D721Med (cell line): ENCODE data around the gene MAN1A1.

Source experiments
- DNase-seq: peaks from one replicate; pipeline ENCODE4 v3.0.0; 2011; ENCODE audit warnings: low spot score; ENCODE audit not compliant: insufficient read length
- FAIRE-seq: peaks from 2 replicates; lab custom pipeline; 2011; peaks lifted over from hg19 to GRCh38; lab: Jason Lieb, UNC
- TF ChIP-seq, protein P1 (sequence below): IDR thresholded peaks from 2 replicates; pipeline ENCODE4 v1.5.1; 2012; ENCODE audit warnings: mild to moderate bottlenecking, control low read depth; ENCODE audit not compliant: insufficient read depth; ENCODE audit errors: missing control alignments

The MAN1A1 gene

DNA sequence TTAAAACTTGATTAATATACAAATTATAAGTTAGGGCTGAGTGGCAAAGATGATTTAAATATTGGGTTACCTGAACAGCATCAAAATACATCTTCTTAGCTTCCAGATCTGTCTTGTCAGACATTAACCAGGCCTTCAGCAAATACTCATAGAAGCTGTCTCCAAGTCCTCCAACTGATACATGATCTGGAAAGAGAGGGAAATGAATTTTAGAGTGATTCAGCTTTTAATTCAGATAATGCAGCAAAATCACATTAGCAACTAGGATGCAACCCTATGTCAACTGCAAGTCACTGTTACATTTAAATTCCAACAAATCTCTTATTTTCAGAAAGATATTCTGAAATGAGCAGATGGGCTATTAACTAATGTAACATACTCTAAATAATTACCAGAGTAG lies 155.9 kb downstream of the MAN1A1 start:
- DNase-seq: no peak
- FAIRE-seq: no peak
- TF ChIP-seq, protein P1, sequence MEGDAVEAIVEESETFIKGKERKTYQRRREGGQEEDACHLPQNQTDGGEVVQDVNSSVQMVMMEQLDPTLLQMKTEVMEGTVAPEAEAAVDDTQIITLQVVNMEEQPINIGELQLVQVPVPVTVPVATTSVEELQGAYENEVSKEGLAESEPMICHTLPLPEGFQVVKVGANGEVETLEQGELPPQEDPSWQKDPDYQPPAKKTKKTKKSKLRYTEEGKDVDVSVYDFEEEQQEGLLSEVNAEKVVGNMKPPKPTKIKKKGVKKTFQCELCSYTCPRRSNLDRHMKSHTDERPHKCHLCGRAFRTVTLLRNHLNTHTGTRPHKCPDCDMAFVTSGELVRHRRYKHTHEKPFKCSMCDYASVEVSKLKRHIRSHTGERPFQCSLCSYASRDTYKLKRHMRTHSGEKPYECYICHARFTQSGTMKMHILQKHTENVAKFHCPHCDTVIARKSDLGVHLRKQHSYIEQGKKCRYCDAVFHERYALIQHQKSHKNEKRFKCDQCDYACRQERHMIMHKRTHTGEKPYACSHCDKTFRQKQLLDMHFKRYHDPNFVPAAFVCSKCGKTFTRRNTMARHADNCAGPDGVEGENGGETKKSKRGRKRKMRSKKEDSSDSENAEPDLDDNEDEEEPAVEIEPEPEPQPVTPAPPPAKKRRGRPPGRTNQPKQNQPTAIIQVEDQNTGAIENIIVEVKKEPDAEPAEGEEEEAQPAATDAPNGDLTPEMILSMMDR: no peak

DNA sequence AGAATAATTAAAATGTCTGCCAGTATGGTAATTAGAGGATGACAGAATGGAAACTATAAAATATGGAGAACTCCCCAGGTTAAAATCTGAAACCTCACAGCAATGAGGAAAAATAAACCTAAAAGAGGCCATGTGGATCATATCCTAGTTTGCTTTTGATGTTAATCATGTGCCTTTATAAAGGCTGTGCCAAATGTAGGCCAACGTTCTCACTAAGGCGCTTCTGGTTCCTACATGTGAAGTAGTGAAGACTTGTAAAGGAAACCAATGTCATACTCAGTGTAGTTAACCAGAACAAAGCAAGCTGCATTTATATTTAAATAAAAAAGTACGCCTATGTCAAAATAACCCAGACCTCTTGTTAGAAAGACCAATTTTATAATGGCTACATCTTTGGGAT lies 157.4 kb downstream of the MAN1A1 start:
- DNase-seq (no peak), FAIRE-seq (no peak)
- TF ChIP-seq, protein P1: no peak

DNA sequence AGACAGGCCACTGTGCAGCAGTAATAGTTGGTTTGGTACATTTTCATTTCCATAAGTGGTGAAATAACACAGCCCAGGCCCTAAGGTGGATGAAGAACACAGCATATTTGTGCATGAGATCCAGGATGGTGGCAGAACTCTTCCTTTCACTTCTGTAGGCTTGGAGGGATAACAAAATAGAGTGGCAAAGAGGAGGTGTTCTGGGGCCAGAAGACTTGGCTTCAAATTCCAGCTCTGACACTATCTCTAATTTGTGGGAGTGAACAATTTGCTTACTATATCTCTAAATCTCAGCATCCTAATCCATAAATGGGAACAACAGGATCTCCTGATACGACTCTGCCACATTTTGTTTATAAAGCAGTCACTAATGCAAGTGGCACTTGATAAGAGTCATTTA lies 159.4 kb downstream of the MAN1A1 start:
- TF ChIP-seq, protein P1: no peak
- FAIRE-seq (no peak), DNase-seq (no peak)

DNA sequence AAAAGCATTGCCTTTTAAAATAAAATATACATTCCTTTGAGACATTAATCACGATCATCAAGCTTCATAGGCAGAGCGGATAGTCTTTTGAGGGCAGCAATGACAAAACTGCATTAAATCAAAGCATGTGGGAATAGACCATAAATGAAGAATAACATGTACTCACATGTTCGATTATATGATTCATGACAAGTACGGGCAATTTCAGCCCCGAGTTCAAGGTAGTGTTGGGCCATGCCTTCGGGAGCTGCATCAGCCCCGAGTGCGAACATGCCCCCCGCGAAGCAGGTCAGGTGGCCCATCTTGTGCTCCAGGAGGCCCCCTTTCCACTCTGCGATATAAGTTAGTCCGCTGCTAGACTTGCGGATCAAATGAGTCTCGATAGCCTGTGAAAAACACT lies 160.1 kb downstream of the MAN1A1 start:
- TF ChIP-seq, protein P1: no peak
- no peak for FAIRE-seq

DNA sequence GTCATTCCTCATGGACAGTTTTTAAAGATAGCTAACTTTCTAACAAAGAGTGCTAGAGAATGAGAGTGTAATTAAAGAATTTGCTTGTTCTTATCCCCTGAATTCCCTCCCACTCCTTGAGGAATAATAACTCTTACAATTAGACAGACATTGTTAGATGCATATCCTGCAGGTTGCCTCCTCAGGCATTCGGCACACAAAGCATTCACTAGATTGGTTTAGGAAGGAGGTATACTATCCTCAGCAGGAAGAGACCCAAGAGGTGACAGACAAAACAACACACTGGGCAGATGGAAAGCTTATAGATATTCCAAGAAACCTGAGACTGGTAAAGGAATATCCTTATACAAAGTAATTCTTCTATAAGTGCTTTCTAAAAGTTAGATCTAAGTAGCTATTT lies 162.0 kb downstream of the MAN1A1 start:
- TF ChIP-seq, protein P1: no peak
- FAIRE-seq: no peak
- no peak for DNase-seq

More for the DNA sequence above, 160.1 kb downstream of the MAN1A1 start:
- no peak for DNase-seq

DNA sequence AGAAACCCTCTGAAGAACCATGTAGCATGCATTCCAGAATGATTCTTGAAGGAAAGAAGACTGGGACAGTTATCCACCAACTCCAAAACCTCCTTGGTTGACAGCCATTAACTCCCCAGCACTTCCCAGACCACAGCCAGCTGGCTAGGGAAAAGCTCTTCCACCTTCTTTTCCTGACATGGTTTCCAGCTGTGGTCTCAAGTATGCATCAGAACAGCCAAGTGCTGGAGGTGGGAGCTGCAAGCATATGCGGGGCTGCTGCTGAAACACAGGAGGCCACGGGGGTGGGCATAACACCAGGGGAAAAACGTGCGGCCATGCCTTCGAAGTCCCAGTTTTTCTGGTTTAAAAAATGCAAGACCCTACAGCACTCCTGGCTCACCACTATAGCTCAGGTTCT lies 163.1 kb downstream of the MAN1A1 start:
- TF ChIP-seq, protein P1: no peak
- no peak for FAIRE-seq
- DNase-seq: no peak

DNA sequence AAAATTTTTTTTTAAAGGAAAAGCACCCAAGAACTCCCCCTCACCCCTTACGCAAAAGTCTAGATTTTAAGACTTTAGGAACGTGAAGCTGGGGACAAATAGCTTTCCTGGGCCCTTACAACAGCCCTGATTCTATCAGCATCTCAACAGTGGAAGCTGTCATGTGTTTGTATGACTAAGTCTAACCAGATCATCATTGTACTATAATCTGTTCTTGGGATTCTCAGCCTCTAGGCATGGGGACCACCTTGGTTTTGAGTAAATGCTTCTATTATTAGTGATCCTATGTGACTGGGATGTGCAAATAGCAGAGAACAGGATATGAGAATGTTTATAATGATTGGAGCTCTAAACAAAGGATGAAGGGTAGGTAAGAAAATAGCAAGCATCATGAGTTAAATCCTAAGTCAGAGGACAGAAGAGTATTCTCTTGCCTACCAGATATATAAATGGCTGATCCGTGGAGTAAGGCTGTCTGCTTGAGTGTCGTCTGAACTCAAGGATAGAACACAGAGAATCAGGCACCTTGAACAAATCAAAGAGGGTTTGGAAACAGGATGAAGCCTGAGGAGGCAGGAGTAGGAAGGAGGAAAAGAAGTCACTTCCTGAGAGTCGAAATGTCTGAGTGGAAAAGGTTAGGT lies 165.4 kb downstream of the MAN1A1 start:
- FAIRE-seq: no peak
- no peak for DNase-seq
- TF ChIP-seq, protein P1: no peak
